ENCODE measurements around the gene DRG2. TPM values are rescaled to one million over a fixed set of nuclear protein-coding genes. Genes with fewer than 3 reads are reported as not detected.

DRG2 gene
- polyA plus RNA-seq, 3 donors = 26.9 to 36.1 (median 32.0) TPM

DNA sequence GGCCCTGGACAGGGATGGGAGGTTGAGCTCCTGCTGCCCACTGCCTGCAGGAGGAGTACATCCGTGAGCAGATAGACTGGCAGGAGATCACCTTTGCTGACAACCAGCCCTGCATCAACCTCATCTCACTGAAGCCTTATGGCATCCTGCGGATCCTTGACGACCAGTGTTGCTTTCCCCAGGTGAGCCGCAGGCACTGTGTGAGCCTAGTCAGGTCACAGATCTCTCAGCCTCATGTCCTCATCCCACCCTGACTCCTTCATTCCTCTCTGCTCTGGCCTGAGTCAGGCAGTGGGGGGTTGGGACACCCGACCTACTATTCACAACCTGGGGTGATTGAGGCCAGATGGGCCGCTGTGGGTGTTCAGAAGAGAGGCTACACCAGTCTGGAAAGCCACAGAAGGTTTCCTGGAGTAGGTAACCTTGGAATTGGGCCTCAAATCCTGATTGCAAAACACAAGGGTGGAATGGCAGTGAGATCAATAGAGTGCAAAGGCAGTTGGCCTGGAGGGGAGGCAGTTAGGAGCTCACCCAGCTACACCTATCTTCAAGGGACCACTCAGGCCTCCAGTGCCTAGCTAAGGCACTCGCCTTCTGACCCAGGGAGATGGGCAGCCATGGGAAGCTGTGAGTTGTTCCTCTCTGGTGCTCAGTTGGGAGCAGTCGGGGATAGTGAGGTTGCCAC is 50.5 kb downstream of the DRG2 start:
- H3K4me2 ChIP-seq (replicated peaks; ENCODE audit: extremely low read depth, low read length, poor library complexity, severe bottlenecking) = no peak overlapping the region
- Mint-ChIP-seq H3K27me3 (ENCODE audit: low read depth in 3 of 3) (peaks cover 3 to 10% (median 3%) of the 10 kb centered on the region in 3 donors), H3K4me3 (no peak overlapping the region), H3K36me3 (no peaks in the 10 kb centered on the region), H3K9me3 (no peaks in the 10 kb centered on the region), H3K27ac (no peak overlapping the region), H3K4me1 (no peaks in the 10 kb centered on the region)
- no peaks in the 10 kb centered on the region for H3K4me1 ChIP-seq (ENCODE audit: control insufficient read depth in 1 of 2, insufficient read depth in 2 of 2, low read length in 2 of 2)
- H3K4me3 ChIP-seq (replicated peaks in 1 of 3; ENCODE audit: low read depth in 2 of 3, low read length in 3 of 3) = no peak overlapping the region
- H3K27me3 ChIP-seq (ENCODE audit: control insufficient read depth in 2 of 2, insufficient read depth in 2 of 2, low read length in 2 of 2) = no peaks in the 10 kb centered on the region
- no peaks in the 10 kb centered on the region for H3K79me2 ChIP-seq (ENCODE audit: insufficient read depth, low read length)
- no peaks in the 10 kb centered on the region for H4K20me1 ChIP-seq (ENCODE audit: insufficient read depth, low read length)
- H3K9me3 ChIP-seq (replicated peaks in 1 of 2; ENCODE audit: control insufficient read depth in 1 of 2, insufficient read depth in 1 of 2, low read length in 2 of 2) = no peaks in the 10 kb centered on the region
- no peak for DNase-seq
- H2AFZ ChIP-seq (ENCODE audit: insufficient read depth, low read depth, low read length, poor library complexity, severe bottlenecking) = no peak overlapping the region
- H3K27ac ChIP-seq (ENCODE audit: low read depth in 1 of 2, low read length in 2 of 2) = no peak overlapping the region
- TF ChIP-seq, protein P1, sequence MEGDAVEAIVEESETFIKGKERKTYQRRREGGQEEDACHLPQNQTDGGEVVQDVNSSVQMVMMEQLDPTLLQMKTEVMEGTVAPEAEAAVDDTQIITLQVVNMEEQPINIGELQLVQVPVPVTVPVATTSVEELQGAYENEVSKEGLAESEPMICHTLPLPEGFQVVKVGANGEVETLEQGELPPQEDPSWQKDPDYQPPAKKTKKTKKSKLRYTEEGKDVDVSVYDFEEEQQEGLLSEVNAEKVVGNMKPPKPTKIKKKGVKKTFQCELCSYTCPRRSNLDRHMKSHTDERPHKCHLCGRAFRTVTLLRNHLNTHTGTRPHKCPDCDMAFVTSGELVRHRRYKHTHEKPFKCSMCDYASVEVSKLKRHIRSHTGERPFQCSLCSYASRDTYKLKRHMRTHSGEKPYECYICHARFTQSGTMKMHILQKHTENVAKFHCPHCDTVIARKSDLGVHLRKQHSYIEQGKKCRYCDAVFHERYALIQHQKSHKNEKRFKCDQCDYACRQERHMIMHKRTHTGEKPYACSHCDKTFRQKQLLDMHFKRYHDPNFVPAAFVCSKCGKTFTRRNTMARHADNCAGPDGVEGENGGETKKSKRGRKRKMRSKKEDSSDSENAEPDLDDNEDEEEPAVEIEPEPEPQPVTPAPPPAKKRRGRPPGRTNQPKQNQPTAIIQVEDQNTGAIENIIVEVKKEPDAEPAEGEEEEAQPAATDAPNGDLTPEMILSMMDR (IDR thresholded peaks at IDR 0.05) = no peak
- no peak overlapping the region for H3K9ac ChIP-seq (ENCODE audit: insufficient read depth, low read length, poor library complexity, severe bottlenecking)
- intact Hi-C loops (cut with micrococcal nuclease) = no loop called here
- no peaks in the 10 kb centered on the region for H3K36me3 ChIP-seq (replicated peaks in 1 of 2; ENCODE audit: control insufficient read depth in 1 of 2, insufficient read depth in 2 of 2, low read length in 2 of 2)
- WGBS (ENCODE audit: insufficient coverage) = 93% methylated on average over 6 of the region's 8 CpGs

DNA sequence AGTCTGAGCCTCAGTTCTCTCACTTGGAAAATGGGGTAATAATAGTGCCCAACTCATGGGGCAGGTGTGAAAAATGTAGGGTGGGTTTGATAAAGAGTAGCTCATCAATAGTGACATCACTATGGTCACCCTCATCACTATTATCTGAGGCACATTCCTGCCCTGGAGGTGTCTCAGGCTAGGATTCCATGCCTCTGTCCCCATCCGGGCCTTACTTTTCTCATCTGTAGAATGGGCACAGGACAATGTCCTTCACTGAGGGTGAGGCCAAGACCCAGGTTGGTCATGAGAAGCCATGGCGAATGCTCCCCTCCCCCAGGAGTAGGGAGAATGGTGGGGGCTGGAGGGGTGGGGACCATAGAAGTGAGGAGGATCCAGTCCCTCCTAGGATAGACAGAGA is 51.3 kb downstream of the DRG2 start:
- Mint-ChIP-seq H3K27me3 (ENCODE audit: low read depth in 3 of 3) (peaks cover 3 to 10% (median 5%) of the 10 kb centered on the region in 3 donors), H3K27ac (no peak overlapping the region), H3K4me1 (no peaks in the 10 kb centered on the region), H3K9me3 (no peaks in the 10 kb centered on the region), H3K4me3 (no peak overlapping the region), H3K36me3 (no peaks in the 10 kb centered on the region)
- no peak overlapping the region for H3K27ac ChIP-seq (ENCODE audit: low read depth in 1 of 2, low read length in 2 of 2)
- no peaks in the 10 kb centered on the region for H3K36me3 ChIP-seq (replicated peaks in 1 of 2; ENCODE audit: control insufficient read depth in 1 of 2, insufficient read depth in 2 of 2, low read length in 2 of 2)
- H3K9me3 ChIP-seq (replicated peaks in 1 of 2; ENCODE audit: control insufficient read depth in 1 of 2, insufficient read depth in 1 of 2, low read length in 2 of 2) = no peaks in the 10 kb centered on the region
- no peak overlapping the region for H3K4me2 ChIP-seq (replicated peaks; ENCODE audit: extremely low read depth, low read length, poor library complexity, severe bottlenecking)
- no peaks in the 10 kb centered on the region for H3K79me2 ChIP-seq (ENCODE audit: insufficient read depth, low read length)
- H3K27me3 ChIP-seq (ENCODE audit: control insufficient read depth in 2 of 2, insufficient read depth in 2 of 2, low read length in 2 of 2) = no peaks in the 10 kb centered on the region
- no peaks in the 10 kb centered on the region for H4K20me1 ChIP-seq (ENCODE audit: insufficient read depth, low read length)
- no peaks in the 10 kb centered on the region for H3K4me1 ChIP-seq (ENCODE audit: control insufficient read depth in 1 of 2, insufficient read depth in 2 of 2, low read length in 2 of 2)
- H2AFZ ChIP-seq (ENCODE audit: insufficient read depth, low read depth, low read length, poor library complexity, severe bottlenecking) = no peak overlapping the region
- intact Hi-C loops (cut with micrococcal nuclease) = no loop called here
- H3K9ac ChIP-seq (ENCODE audit: insufficient read depth, low read length, poor library complexity, severe bottlenecking) = no peak overlapping the region
- no peak for DNase-seq
- 100% methylated on average over 1 of the region's 2 CpGs for WGBS (ENCODE audit: insufficient coverage)
- no peak overlapping the region for H3K4me3 ChIP-seq (replicated peaks in 1 of 3; ENCODE audit: low read depth in 2 of 3, low read length in 3 of 3)
- TF ChIP-seq, protein P1 (IDR thresholded peaks at IDR 0.05) = no peak

All from CD14-positive monocyte (primary cell).